Ovary (tissue), 9 donors: ENCODE results near the gene MAP3K9. TPM values are rescaled to one million over a fixed set of nuclear protein-coding genes. Genes with fewer than 3 reads are reported as not detected.
"Not testable (repeated sequence)": the region's sequence is repeated elsewhere in the genome, so short reads cannot be mapped to it uniquely, and the experiment has no call there.

Experiments
- DNase-seq, 5 donors: peaks; one replicate each; pipeline ENCODE4 v3.0.0-alpha.2; 2019 to 2020
- H3K27ac ChIP-seq, 2 donors: fragments of 200-600 bp; one replicate each; pipeline versions ENCODE4 v1.5.1 to v1.8.0; 2019 to 2022
- H3K27me3 ChIP-seq: fragments of 200-600 bp; one replicate; pipeline ENCODE4 v1.8.0; 2022
- H3K36me3 ChIP-seq: fragments of 200-600 bp; sonication (generic); one replicate; pipeline ENCODE4 v1.5.1; 2019
- H3K4me1 ChIP-seq: one replicate; pipeline ENCODE4 v1.8.1; 2013; ENCODE audit warnings: mild to moderate bottlenecking, moderate library complexity; ENCODE audit not compliant: insufficient read depth
- H3K4me3 ChIP-seq: fragments of 200-600 bp; sonication (generic); one replicate; pipeline ENCODE4 v1.5.1; 2017
- H3K9me3 ChIP-seq, 2 donors: fragments of 200-600 bp in 1 of 2; sonication (generic) in 1 of 2; one replicate each; pipeline versions ENCODE4 v1.5.1 to v1.8.1; 2013 to 2019; ENCODE audit warnings: mild to moderate bottlenecking in 1 of 2, moderate library complexity in 1 of 2
- EP300 ChIP-seq: sonication (generic); formaldehyde crosslinking; IDR thresholded peaks from one replicate; pipeline ENCODE4 v1.6.1; 2017; ENCODE audit warnings: antibody characterized with exemption
- POLR2A ChIP-seq: fragments of 450-650 bp; IDR thresholded peaks from one replicate; pipeline ENCODE4 v1.6.1; 2017; ENCODE audit warnings: antibody characterized with exemption, mild to moderate bottlenecking, moderate library complexity
- WGBS, 3 donors: extraction: QIAGEN DNeasy Blood & Tissue Kit in 1 of 3; methylation state at CpG; one replicate each; pipeline versions ENCODE4 v1.1.5 to v1.1.7; 2013 to 2017; 5-methylcytosine and 5-hydroxymethylcytosine counted together
- intact Hi-C, 4 donors: fragments of 100-400 bp; cut with DNase I; formaldehyde crosslinking; loops; one replicate each; pipeline versions ENCODE4 v1.11.0 to v1.15.1; 2022 to 2023
- polyA plus RNA-seq, 2 donors: library from polyadenylated mRNA; stranded (reverse); fragments of 200-250 nt in 1 of 2; fragments of 350-450 nt in 1 of 2; fragmentation: Illumina TruSeq in 1 of 2; extraction: RNeasy Lipid Tissue Mini Kit (QIAGEN cat#74804) in 1 of 2; gene quantifications; one replicate each; pipeline ENCODE4 v1.2.3, GENCODE V29; 2013 to 2014
- total RNA-seq, 7 donors: library from RNA; depleted of rRNA in 2 of 7; stranded (reverse); fragments of >200 nt in 2 of 7; fragmentation: NEBNext Ultra II Directional in 3 of 7; extraction: Animal tissue kit (Norgen Biotek cat#: 25700) in 3 of 7; gene quantifications; one replicate each; pipeline versions ENCODE4 v1.1.0 to v1.2.4, GENCODE V29; 2016 to 2023
- TF ChIP-seq, protein P1 (sequence below), 3 donors: fragments of 450-650 bp in 2 of 3; fragments of 200-600 bp in 1 of 3; IDR thresholded peaks; one replicate each; pipeline versions ENCODE4 v1.5.1 to v1.8.0; 2016 to 2022; ENCODE audit warnings: antibody characterized with exemption in 3 of 3, mild to moderate bottlenecking in 1 of 3
- donor health status: DM: no; HTN: no; CAD: no; lungs with moderate emphysema.
- donor health status: DM: no; HTN: no; CAD: no.
- donor health status: Bipolar disorder and iron deficiency.
- donor health status: DM: yes; HTN: yes; CAD: no.
- donor health status: DM: no; HTN: no; CAD: no.
- donor health status: DM: yes; HTN: yes; CAD: no.

MAP3K9 gene
- total and polyA plus RNA-seq, 9 donors: 0.80 to 3.7 (median 1.9) TPM

GRCh38 chr14:70707138-70708038 is 101.9 kb downstream of the MAP3K9 start:
- intact Hi-C loops: no loop called here
- Histone ChIP-seq H3K4me3 (no peak overlapping the region), H3K9me3 (no peaks in the 10 kb centered on the region), H3K27ac (no peak overlapping the region), H3K4me1 (no peaks in the 10 kb centered on the region), H3K27me3 (no peaks in the 10 kb centered on the region), H3K36me3 (no peaks in the 10 kb centered on the region)
- TF ChIP-seq POLR2A: no peak
- TF ChIP-seq EP300: no peak
- TF ChIP-seq, protein P1, sequence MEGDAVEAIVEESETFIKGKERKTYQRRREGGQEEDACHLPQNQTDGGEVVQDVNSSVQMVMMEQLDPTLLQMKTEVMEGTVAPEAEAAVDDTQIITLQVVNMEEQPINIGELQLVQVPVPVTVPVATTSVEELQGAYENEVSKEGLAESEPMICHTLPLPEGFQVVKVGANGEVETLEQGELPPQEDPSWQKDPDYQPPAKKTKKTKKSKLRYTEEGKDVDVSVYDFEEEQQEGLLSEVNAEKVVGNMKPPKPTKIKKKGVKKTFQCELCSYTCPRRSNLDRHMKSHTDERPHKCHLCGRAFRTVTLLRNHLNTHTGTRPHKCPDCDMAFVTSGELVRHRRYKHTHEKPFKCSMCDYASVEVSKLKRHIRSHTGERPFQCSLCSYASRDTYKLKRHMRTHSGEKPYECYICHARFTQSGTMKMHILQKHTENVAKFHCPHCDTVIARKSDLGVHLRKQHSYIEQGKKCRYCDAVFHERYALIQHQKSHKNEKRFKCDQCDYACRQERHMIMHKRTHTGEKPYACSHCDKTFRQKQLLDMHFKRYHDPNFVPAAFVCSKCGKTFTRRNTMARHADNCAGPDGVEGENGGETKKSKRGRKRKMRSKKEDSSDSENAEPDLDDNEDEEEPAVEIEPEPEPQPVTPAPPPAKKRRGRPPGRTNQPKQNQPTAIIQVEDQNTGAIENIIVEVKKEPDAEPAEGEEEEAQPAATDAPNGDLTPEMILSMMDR (IDR thresholded peaks at IDR 0.05): no peak
- 61 to 67% (median 64%) methylated on average over 6 of the region's 6 CpGs for WGBS, 3 donors
- peak in 2 of 5 donors; percentile 26 to 40 for DNase-seq

DNA sequence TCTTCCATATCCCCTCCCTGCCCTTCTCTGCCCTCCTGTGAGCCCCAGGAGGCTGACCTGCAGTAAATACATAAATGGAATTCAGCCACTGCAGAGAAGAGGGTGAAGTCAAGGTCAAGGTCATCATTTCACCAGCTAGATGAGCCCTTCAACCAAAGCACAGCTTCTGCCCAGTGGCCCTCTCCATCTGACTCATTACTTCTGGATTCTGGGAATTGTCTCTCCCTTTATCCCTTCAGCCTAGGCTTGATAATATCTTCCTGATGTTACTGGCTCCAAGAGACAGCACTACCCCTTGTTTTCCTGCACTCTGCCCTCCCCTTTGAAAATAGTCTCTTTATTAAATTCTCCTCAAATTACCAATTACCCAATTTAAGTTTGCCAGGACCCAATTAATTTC is 103.1 kb downstream of the MAP3K9 start:
- no peak for DNase-seq
- TF ChIP-seq EP300 (no peak), POLR2A (no peak)
- TF ChIP-seq, protein P1 (IDR thresholded peaks at IDR 0.05): no peak
- Histone ChIP-seq H3K4me3 (no peak overlapping the region), H3K9me3 (no peaks in the 10 kb centered on the region), H3K27me3 (no peaks in the 10 kb centered on the region), H3K27ac (no peak overlapping the region), H3K4me1 (no peaks in the 10 kb centered on the region), H3K36me3 (no peaks in the 10 kb centered on the region)
- intact Hi-C loops: no loop called here

GRCh38 chr14:70704960-70705359 is 104.4 kb downstream of the MAP3K9 start:
- intact Hi-C loops: no loop called here
- Histone ChIP-seq H3K9me3 (no peaks in the 10 kb centered on the region), H3K4me3 (no peak overlapping the region), H3K4me1 (no peaks in the 10 kb centered on the region), H3K27me3 (no peaks in the 10 kb centered on the region), H3K27ac (no peak overlapping the region), H3K36me3 (no peaks in the 10 kb centered on the region)
- 82 to 92% (median 86%) methylated on average over 1 of the region's 1 CpG for WGBS, 3 donors
- DNase-seq: no peak
- TF ChIP-seq EP300 (no peak), POLR2A (no peak)
- TF ChIP-seq, protein P1 (IDR thresholded peaks at IDR 0.05): no peak

DNA sequence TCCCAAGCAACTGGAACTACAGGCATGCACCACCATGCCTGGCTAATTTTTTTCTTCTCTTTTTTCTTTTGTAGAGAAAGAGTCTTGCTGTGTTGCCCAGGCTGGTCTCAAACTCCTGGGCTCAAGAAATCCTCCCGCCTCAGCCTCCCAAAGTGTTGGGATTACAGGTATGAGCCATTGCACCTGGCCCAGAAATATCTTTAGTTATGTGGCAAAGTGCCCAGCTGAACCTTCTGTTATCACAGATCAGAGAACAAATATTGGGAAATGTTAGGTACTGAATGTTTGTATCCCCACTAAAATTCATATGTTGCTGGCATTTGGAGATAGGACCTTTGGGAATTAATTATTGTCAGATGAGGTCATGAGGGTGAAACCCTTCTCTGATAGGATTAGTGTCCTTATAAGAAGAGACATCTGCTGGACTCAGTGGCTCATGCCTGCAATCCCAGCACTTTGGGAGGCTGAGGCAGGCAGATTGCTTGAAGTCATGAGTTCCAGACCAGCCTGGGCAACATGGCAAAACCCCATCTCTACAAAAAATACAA is 105.6 kb downstream of the MAP3K9 start:
- H3K27me3 ChIP-seq, H3K9me3 ChIP-seq, H3K4me3 ChIP-seq, H3K36me3 ChIP-seq, DNase-seq, H3K4me1 ChIP-seq, intact Hi-C loops, H3K27ac ChIP-seq: not testable (repeated sequence)
- WGBS, 3 donors: 79 to 93% (median 90%) methylated on average over 1 of the region's 1 CpG

DNA sequence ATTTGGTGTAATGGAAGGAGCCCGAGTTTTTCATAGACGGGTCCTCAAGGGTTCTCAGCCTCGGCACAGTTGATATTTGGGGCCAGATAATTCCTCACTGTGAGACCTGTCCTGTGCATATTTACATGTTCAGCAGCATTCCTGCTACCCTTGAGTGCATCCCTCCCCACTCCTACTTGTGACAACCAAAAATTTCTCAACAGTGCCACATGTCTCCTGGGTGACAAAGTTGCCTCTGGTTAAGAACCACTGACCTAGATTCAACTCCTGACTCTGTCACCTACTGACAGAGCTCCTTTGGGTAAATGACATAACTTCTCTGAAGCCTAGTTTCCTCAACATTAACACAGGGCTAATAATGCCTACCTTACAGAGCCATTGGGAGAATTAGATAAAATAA is 107.2 kb downstream of the MAP3K9 start:
- WGBS, 3 donors: 67 to 75% (median 73%) methylated on average over 3 of the region's 3 CpGs
- no peak overlapping the region for H3K27ac ChIP-seq
- H3K27me3 ChIP-seq: no peaks in the 10 kb centered on the region
- no peak for DNase-seq
- no peaks in the 10 kb centered on the region for H3K9me3 ChIP-seq
- intact Hi-C loops: no loop called here
- no peak overlapping the region for H3K4me3 ChIP-seq
- TF ChIP-seq POLR2A (no peak), EP300 (no peak)
- TF ChIP-seq, protein P1 (IDR thresholded peaks at IDR 0.05): no peak
- H3K4me1 ChIP-seq: no peaks in the 10 kb centered on the region
- H3K36me3 ChIP-seq: no peaks in the 10 kb centered on the region
